ENCODE data around the gene CLEC6A. TPM values are rescaled to one million over a fixed set of nuclear protein-coding genes. Genes with fewer than 3 reads are reported as not detected.
"Not testable (repeated sequence)": the region's sequence is repeated elsewhere in the genome, so short reads cannot be mapped to it uniquely, and the experiment has no call there.

The CLEC6A gene
- polyA plus RNA-seq, 3 donors: 0.13 to 0.17 (median 0.15) TPM

DNA sequence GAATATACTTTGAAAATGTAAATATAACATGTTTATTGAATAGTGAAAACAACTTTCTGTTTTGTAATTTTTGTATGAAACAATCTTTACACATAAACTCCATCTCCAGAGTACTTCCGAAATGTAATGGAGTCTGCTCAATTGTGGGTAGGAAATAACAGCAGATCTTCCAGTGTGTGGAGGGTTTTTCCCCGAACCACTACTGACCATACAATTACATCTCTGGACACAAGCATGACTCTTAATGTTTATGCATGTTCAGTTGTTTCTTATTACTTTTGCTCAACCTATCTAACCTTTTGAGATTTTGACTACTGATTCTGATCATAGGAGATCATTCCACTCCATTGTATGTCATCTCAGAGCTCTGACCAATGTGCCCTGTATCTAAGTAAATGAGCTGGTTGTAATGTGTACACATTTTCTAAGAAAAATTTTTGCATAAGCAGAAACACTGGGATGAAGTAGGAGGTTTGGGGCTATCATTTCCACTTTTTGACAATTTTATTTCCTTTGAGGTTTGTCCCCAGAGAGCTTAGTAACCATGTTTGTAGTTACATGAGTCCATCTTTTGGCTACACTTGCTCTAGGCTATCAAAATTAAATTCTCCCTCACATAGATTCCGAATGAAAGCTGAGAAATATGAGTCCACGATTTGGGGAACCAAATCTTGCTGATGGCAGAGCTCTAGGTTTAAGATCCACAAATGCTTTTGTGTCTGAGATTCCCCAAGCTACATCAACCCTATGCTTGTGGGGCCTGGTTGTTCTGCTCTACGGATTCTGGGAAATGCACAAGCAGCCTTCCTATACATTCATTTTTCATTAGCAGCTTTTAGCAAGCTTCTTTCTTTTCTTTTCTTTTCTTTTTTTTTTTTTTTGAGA lies 36.1 kb downstream of the CLEC6A start:
- DNase-seq (ENCODE audit: low read depth in 3 of 3, low spot score in 2 of 3): no peak

DNA sequence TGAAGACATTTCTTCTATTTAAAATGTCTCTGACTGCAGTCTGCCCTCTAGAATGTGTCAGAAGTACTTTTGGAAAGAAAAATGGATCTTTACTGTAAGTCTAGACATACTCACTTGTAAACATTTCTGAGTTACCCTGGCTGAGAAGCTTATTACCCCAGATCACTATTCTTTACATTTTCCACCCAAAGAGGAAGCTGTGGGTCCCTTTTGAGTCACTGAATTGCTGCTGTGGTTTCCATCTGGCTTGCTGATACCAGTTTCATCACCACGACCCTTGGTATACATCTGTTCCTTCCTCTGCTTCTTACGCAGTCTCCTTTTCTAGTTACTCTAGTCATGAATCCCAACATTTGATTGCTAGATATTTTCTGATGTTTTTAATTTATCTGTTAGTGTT lies 37.3 kb downstream of the CLEC6A start:
- DNase-seq (ENCODE audit: low read depth in 3 of 3, low spot score in 2 of 3): no peak

DNA sequence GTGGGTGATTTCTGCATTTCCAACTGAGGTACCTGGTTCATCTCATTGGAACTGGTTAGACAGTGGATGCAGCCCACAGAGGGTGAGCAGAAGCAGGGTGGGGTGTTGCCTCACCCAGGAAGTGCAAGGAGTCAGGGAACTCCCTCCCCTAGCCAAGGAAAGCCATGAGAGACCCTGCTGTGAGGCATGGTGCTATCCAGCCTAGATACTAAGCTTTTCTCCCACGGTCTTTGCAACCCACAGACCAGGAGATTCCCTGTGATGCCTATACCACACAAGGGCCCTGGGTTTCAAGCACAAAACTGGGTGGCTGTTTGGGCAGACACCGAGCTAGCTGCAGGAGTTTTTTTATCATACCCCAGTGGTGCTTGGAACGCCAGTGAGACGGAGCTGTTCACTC lies 39.9 kb downstream of the CLEC6A start:
- not testable (repeated sequence) for DNase-seq (ENCODE audit: low read depth in 3 of 3, low spot score in 2 of 3)

DNA sequence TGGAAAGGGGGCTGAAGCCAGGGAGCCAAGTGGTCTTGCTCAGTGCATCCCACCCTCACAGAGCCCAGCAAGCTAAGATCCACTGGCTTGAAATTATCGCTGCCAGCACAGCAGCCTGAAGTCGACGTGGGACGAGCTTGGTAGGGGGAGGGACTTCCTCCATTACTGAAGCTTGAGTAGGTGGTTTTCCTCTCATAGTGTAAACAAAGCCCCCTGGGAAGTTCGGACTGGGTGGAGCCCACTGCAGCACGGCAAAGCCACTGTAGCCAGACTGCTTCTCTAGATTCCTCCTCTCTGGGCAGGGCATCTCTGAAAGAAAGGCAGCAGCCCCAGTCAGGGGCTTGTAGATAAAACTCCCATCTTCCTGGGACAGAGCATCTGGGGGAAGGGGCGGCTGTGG lies 40.3 kb downstream of the CLEC6A start:
- not testable (repeated sequence) for DNase-seq (ENCODE audit: low read depth in 3 of 3, low spot score in 2 of 3)

DNA sequence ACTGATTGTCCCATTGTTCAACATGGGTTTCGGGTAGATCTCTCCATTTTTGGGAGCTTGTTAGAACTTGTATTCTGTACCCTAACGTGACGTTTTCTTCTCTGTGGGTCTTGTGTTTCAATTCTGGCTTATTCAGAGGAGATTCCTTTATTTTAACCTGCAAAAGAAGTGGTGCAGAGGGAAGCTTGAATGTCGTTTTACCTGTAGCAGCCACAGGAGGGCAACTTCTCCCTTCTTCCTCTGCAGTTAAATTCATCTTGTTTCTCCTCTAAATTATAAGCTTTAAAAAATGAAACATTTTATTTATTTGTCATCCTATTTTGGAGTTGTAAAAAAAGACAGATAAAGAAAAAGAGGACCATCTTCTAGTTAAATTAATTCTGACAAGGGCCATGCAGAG lies 43.9 kb downstream of the CLEC6A start:
- no peak for DNase-seq (ENCODE audit: low read depth in 3 of 3, low spot score in 2 of 3)

DNA sequence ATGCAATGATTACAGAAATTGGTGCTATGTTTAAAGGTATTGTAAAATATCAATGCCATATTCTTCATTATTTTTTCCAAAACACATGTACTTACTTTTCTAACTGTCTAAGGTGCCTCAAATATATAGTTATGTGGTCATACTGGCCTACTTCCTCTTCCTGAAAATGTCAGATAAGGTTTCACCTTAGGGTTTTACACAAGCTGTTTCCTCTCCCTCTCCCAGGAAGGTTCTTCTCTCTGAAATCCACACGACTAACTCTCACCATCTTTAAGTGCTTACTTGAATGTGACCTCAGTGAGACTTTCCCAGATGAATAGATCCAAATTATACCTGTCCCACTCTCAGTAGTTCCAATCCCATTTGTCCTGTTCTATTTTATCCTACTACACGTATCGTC lies 46.0 kb downstream of the CLEC6A start:
- DNase-seq (ENCODE audit: low read depth in 3 of 3, low spot score in 2 of 3): no peak

DNA sequence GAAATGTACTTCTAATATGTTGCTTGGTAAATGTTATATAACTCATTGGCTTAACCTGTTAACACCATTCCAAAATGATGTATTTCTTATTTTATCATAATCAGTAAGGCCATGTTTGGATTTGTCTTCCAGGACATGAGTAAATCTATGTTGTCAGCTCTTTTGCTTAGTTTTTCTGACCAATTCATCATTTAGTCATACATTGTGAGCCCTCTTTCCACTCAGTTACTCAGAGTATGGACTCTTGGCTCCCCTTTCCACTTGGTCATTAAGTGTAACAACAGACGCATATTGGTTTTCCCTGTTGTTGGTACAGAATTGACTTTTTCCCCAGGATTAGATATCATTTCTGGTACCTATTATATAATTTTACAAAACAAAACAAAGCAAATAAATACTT lies 48.6 kb downstream of the CLEC6A start:
- no peak for DNase-seq (ENCODE audit: low read depth in 3 of 3, low spot score in 2 of 3)

DNA sequence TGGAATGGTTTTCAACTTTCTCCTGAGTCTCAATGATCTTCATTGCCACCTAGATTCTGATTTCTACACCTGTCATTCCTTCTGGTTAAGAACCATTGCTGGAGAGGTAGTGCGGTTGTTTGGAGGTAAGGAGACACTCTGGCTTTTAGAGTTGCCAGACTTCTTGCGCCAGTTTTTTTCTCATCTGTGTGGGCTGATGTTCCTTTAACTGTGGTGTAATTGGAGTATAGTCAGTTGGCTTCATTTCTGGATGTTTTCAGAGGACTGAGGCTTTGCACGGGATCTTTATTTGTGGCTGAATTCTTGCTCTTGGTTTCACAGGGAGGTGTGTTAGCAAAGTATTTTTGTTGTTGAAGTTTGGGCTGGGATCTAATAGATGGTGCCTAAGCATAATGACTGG lies 51.8 kb downstream of the CLEC6A start:
- no peak for DNase-seq (ENCODE audit: low read depth in 3 of 3, low spot score in 2 of 3)

DNA sequence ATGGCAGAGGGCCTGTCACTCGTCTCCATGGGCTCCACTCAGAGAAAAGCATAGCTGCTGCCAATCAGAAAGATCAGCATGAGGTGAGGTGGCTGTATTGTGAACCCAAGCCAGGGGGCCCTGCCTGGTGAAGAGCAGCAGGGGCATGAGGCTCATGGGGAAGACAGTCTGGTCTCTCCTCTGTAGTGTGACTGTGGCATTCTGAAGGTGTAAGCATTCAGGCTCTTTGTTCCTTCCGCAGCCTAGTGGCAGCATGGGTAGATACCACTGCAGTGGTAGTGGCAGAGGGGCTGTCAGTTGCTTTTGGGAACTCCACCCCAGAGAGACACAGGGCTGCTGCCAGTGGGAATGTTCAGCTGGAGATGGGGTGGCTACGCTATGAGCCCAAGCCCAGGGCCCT lies 52.5 kb downstream of the CLEC6A start:
- DNase-seq (ENCODE audit: low read depth in 3 of 3, low spot score in 2 of 3): no peak

DNA sequence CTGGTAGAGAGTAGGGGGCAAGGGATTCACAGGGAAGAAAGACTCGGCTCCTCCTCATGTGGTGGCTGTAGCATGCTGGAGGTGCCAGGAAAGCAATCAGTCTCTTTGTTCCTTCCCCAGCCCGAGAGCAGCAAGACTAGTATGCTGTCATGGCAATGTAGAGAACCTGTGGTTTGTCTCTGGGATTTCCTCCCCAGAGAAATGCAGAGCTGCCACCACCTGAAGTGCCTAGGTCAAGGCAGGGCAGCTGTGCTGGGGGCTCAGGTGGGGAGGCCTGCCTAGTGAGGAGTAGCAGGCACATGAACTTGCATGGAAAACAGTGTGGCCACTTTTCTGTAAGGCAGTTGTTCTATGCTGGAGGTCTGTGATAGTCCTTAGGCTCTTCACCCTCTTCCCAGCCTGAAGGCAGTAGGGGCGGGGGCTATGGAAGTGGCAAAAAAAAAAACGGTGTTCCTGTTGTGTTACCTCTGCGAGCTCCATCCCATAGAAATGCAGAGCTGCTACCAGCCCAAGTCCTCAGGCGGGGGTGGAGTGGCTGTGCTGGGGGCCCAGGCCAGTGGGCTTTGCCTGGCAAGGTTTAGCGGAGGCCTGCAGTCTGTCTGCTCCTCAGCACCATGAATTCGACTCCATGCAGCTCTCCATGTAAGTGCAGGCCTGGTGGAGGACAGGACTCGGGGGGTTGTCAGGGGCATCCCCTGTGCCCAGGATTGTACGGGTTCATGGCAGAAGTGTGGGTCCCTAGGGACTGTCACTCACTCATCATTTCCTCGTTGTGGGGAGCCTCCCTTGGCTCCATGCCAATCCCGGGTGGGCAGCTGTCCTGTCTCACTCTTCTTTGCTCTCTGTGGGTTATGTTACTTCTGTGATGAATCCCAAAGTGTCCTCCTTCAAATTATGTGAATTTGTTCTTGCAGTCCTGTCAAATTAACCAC lies 53.4 kb downstream of the CLEC6A start:
- no peak for DNase-seq (ENCODE audit: low read depth in 3 of 3, low spot score in 2 of 3)

DNA sequence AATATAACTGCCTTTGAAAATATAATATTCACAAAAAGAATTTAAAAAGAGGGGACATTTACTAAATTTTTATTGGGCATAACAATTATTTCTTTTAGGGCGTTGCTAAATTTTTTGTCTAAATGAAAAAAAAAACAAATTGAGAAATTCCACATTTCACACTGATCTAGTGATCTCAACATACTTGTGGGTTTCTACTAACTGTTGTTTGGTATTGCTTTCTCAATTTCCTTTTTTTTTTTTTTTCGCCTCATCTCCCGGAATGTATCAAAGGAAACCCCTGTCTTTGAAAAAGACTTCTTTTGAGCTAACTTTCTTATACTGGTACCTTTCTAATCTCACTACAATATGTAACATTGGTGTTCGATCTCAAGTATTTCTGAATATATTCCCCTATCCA lies 57.5 kb downstream of the CLEC6A start, which contains the start of gene CLEC4D:
Gene CLEC4D (plus strand): TSS at position 248 of the 400 bp plus-strand sequence. CDS start 230 bp downstream, outside the sequence.
- DNase-seq (ENCODE audit: low read depth in 3 of 3, low spot score in 2 of 3): no peak

DNA sequence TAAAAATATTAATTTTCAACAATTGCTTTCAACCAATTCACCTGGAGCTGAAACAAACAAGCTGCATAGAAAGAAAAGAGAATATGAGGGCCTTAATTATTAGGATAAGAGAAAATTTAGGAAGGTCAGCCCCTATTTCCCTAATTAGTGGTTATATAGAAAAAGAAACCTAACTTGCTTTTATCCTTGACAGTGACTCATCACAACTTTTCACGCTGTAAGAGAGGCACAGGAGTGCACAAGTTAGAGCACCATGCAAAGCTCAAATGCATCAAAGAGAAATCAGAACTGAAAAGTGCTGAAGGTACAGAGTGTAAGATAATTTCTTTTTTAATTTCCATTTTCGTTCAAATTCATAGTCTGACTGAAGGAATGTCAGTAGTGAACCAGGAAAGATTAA lies 62.2 kb downstream of the CLEC6A start:
- DNase-seq (ENCODE audit: low read depth in 3 of 3, low spot score in 2 of 3): no peak

DNA sequence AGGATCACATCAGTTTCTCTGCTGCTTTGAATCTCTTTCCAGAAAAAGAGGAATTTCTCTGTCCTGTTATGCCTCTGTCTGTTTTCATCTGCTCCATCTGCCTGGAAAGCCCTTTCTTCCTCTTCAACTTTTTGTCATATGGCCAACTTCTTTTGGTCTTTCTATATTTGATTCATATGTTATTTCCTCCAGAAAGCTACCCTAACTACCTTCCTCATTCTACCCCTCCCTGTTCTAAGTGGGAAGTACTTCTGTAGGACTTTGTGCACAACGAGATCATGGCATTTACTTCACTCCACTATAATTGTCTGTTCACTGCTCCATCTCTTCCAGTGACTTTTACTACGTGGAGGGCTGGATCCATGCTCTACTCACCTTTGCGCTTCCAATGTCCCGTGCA lies 63.4 kb downstream of the CLEC6A start:
- no peak for DNase-seq (ENCODE audit: low read depth in 3 of 3, low spot score in 2 of 3)

DNA sequence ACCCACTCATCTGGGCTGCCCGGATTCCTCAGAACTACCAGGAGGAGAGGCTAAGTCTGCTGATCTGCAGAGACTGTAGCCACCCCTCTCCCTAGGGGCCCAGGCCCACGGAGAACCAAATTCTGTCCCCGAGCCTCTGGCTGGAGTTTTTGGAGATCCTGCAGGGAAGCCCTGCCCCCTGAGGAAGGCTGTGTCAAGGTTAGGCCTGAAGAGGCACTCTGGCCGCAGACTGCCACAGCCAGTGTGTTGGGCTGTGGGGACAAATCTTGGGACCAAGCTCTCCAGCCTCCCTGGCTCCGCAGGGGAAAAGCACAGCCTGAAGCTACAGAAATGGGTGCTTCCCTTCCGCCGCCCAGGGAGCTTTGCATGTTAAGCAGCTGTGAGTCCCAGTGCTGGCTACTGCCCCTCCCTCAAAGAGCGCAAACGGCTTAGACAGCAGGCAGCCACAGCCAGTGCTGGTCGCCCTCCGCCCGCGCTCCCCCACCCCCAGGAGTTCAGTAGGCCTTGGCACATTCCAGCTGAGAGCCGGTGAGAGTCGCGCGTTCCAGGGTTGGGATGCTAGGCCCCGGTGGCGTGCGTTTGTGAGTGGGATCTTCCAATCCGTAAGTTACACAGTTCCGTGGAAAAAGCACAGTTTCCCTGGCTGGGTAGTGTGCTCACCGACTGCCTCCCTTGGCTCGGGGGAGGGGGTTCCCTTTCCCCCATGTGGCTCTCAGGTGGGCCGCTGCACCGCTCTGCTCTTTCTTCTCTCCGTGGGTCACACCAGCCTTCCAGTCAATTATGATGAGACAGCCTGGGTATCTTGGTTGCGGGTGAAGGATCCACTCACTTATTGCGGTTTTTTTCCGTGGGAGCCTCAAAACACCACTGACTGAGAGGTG lies 71.7 kb downstream of the CLEC6A start:
- DNase-seq (ENCODE audit: low read depth in 3 of 3, low spot score in 2 of 3): no peak

Other genes with a start within 250 kb of the CLEC6A start
- 1 to 10 TPM in 1 of 3 donors, under 1 TPM in 2; 0.91 to 2.0 (median 0.97) TPM for gene FAM90A1, start 228.3 kb upstream of the CLEC6A start, polyA plus RNA-seq (ENCODE audit: insufficient read length in 3 of 3)
- gene CLEC4D, start 57.5 kb downstream of the CLEC6A start, polyA plus RNA-seq (ENCODE audit: insufficient read length in 3 of 3): under 1 TPM; 0.42 to 0.55 (median 0.43) TPM
- gene CLEC4E, start 84.9 kb downstream of the CLEC6A start, polyA plus RNA-seq (ENCODE audit: insufficient read length in 3 of 3): 1 to 10 TPM; 1.9 to 2.1 (median 2.0) TPM
- gene AICDA, start 156.9 kb downstream of the CLEC6A start, polyA plus RNA-seq (ENCODE audit: insufficient read length in 3 of 3): under 1 TPM; 0.35 to 0.79 (median 0.39) TPM
- gene MFAP5, start 206.9 kb downstream of the CLEC6A start, polyA plus RNA-seq (ENCODE audit: insufficient read length in 3 of 3): 1 to 10 TPM in 1 of 3 donors, under 1 TPM in 1, not detected in 1; 0.37 to 1.5 TPM
- gene RIMKLB, start 242.0 kb downstream of the CLEC6A start, polyA plus RNA-seq (ENCODE audit: insufficient read length in 3 of 3): 100 to 1,000 TPM in 2 of 3 donors, 10 to 100 TPM in 1; 77.8 to 111 (median 105) TPM

Measured in right renal cortex interstitium (tissue), 3 donors.